Spleen (tissue), 11 donors: ENCODE data around the gene PRDM16. TPM values are rescaled to one million over a fixed set of nuclear protein-coding genes. Genes with fewer than 3 reads are reported as not detected.
A peak's percentile ranks its signal among the peaks of the same experiment; 100 is the strongest.

Source experiments
- DNase-seq: peaks from one replicate; pipeline ENCODE4 v3.0.0-alpha.2; 2020
- H3K27ac ChIP-seq, 8 donors: fragments of 200-600 bp; sonication (generic) in 7 of 8; 1 replicate in 4 of 8; 2 replicates in 4 of 8; pipeline versions ENCODE4 v1.5.0 to v1.8.0; 2016 to 2021; ENCODE audit warnings: inconsistent platforms in 4 of 8, mild to moderate bottlenecking in 4 of 8, moderate library complexity in 1 of 8
- H3K27me3 ChIP-seq, 7 donors: fragments of 200-600 bp; sonication (generic) in 6 of 7; replicated peaks in 1 of 7; 1 replicate in 4 of 7; 2 replicates in 3 of 7; pipeline versions ENCODE4 v1.5.0 to v1.8.0; 2016 to 2021; ENCODE audit warnings: inconsistent platforms in 3 of 7, mild to moderate bottlenecking in 1 of 7
- H3K36me3 ChIP-seq, 6 donors: fragments of 200-600 bp; sonication (generic) in 5 of 6; 1 replicate in 4 of 6; 2 replicates in 2 of 6; pipeline versions ENCODE4 v1.5.0 to v1.8.0; 2016 to 2021; ENCODE audit warnings: inconsistent platforms in 2 of 6
- H3K4me1 ChIP-seq, 6 donors: fragments of 200-600 bp; sonication (generic) in 5 of 6; 1 replicate in 3 of 6; 2 replicates in 3 of 6; pipeline versions ENCODE4 v1.5.0 to v1.8.0; 2016 to 2021; ENCODE audit warnings: inconsistent platforms in 3 of 6
- H3K4me3 ChIP-seq, 8 donors: fragments of 200-600 bp; sonication (generic) in 7 of 8; 1 replicate in 4 of 8; 2 replicates in 4 of 8; pipeline versions ENCODE4 v1.5.0 to v1.8.0; 2016 to 2021; ENCODE audit warnings: inconsistent platforms in 4 of 8, mild to moderate bottlenecking in 4 of 8, moderate library complexity in 2 of 8
- H3K9me3 ChIP-seq, 8 donors: fragments of 200-600 bp; sonication (generic) in 7 of 8; 1 replicate in 4 of 8; 2 replicates in 4 of 8; pipeline versions ENCODE4 v1.5.0 to v1.8.0; 2016 to 2021; ENCODE audit warnings: inconsistent platforms in 4 of 8
- POLR2A ChIP-seq, 3 donors: fragments of 450-650 bp; IDR thresholded peaks; one replicate each; pipeline ENCODE4 v1.5.1; 2017; ENCODE audit warnings: antibody characterized with exemption in 3 of 3, mild to moderate bottlenecking in 1 of 3
- POLR2AphosphoS5 ChIP-seq, 3 donors: sonication (generic); formaldehyde crosslinking; IDR thresholded peaks; one replicate each; pipeline ENCODE4 v1.5.1; 2017; ENCODE audit warnings: antibody characterized with exemption in 3 of 3
- WGBS, 5 donors: extraction: QIAGEN DNeasy Blood & Tissue Kit in 3 of 5; methylation state at CpG; one replicate each; pipeline versions ENCODE4 v1.1.5 to v1.1.7; 2013 to 2018; 5-methylcytosine and 5-hydroxymethylcytosine counted together
- intact Hi-C: fragments of 100-400 bp; cut with DNase I; formaldehyde crosslinking; loops from one replicate; pipeline ENCODE4 v1.15.0; 2023; ENCODE audit warnings: low total_unique reads
- polyA plus RNA-seq, 3 donors: library from polyadenylated mRNA; stranded (reverse); fragments of 200-250 nt; gene quantifications; one replicate each; pipeline ENCODE4 v1.2.1, GENCODE V29; 2013
- total RNA-seq, 7 donors: library from RNA; depleted of rRNA in 3 of 7; stranded (reverse); fragments of >200 nt in 3 of 7; fragmentation: NEBNext Ultra II Directional in 4 of 7; extraction: Animal tissue kit (Norgen Biotek cat#: 25700) in 4 of 7; gene quantifications; one replicate each; pipeline versions ENCODE4 v1.1.0 to v1.2.1, GENCODE V29; 2016 to 2021
- TF ChIP-seq, protein P1 (sequence below), 11 experiments: fragments of 200-600 bp in 7 of 11; fragments of 450-650 bp in 4 of 11; sonication (generic) in 4 of 11; IDR thresholded peaks in 8 of 11; conservative IDR thresholded peaks in 3 of 11; 1 replicate in 7 of 11; 2 replicates in 4 of 11; pipeline versions ENCODE4 v1.4.0 to v1.8.0; 2016 to 2021; ENCODE audit warnings: antibody characterized with exemption in 11 of 11, inconsistent platforms in 4 of 11, mild to moderate bottlenecking in 1 of 11
- donor health status: healthy with polysubstance abuse.
- donor health status: DM: no; HTN: no; CAD: no; lungs with moderate emphysema.
- donor health status: DM: no; HTN: no; CAD: no.
- donor health status: Bipolar disorder and iron deficiency.
- donor health status: healthy.
- donor health status: DM: no; HTN: no; CAD: no.
- donor health status: DM: yes; HTN: yes; CAD: no.

The PRDM16 gene
- total and polyA plus RNA-seq, 10 donors = 0.43 to 3.2 (median 1.4) TPM

- peaks cover 11 to 61% (median 35%) of the 10 kb centered on the region in 6 donors for H3K4me1 ChIP-seq
- intact Hi-C loops = no loop called here
- H3K4me3 ChIP-seq = no peak overlapping the region
- peaks cover 0 to 44% (median 25%) of the 10 kb centered on the region in 7 donors for H3K27me3 ChIP-seq
- H3K9me3 ChIP-seq = no peaks in the 10 kb centered on the region
- no peak for TF ChIP-seq POLR2AphosphoS5 (IDR thresholded peaks at IDR 0.05)
- TF ChIP-seq, protein P1, sequence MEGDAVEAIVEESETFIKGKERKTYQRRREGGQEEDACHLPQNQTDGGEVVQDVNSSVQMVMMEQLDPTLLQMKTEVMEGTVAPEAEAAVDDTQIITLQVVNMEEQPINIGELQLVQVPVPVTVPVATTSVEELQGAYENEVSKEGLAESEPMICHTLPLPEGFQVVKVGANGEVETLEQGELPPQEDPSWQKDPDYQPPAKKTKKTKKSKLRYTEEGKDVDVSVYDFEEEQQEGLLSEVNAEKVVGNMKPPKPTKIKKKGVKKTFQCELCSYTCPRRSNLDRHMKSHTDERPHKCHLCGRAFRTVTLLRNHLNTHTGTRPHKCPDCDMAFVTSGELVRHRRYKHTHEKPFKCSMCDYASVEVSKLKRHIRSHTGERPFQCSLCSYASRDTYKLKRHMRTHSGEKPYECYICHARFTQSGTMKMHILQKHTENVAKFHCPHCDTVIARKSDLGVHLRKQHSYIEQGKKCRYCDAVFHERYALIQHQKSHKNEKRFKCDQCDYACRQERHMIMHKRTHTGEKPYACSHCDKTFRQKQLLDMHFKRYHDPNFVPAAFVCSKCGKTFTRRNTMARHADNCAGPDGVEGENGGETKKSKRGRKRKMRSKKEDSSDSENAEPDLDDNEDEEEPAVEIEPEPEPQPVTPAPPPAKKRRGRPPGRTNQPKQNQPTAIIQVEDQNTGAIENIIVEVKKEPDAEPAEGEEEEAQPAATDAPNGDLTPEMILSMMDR (IDR thresholded peaks at IDR 0.05 in 8 of 11, conservative IDR thresholded peaks at IDR 0.05 in 3 of 11) = no peak
- WGBS, 5 donors = 79 to 96% (median 90%) methylated on average over 8 to 12 of the region's 12 CpGs
- no peak for DNase-seq
- no peaks in the 10 kb centered on the region for H3K36me3 ChIP-seq
- H3K27ac ChIP-seq = peak overlapping the region in 1 of 8 donors; percentile 63
These were observed 387.5 kb downstream of the PRDM16 start for GRCh38 chr1:3456449-3456963.

DNA sequence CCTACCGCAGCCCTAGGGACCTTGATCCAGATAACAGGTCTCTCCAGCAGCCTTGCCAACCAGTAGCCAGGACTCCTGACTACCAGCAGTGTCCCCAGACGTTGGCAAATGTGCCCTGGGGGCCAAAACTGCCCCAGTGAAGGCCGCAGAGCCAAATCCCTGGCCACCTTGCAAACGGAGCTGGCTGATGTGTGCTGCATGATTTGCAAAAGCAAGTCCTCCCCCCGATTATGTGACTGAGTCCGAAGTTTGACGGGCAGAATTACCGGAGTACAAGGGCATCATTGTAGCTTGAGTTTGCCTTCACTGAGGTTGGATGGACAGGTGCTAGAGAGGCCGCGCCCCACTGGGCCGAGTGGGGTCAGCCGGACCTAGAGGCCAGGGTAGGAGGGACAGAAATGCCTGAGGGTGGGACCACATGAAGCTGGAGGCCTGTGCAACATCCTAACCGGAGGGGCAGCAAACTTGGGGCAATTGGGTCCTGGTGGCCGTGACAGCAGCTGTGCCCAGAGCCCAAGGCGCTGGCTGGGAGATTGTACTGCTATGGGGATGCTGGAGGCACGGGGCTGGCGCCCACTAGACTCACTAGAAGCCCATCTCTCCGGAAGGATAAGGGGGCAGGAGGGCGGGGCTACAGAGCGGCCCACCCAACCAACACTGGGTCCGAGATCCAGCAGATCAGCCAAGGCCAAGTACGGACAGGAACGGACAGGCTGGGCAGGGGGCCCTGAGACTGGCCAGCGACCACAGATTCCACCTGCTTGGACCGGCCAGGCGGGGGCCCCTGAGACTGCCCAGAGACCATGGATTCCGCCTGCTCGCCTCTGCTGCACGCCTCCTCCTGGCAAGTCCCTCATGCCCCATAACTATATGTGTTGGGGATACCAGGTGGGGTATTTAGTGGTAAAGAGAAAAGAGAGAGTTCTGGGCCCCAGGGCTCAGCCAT, 388.2 kb downstream of the PRDM16 start:
- Histone ChIP-seq H3K4me3 (no peak overlapping the region), H3K27me3 (peaks cover 0 to 37% (median 21%) of the 10 kb centered on the region in 7 donors), H3K27ac (peak overlapping the region in 3 of 8 donors; percentile 1 to 63 (median 47)), H3K36me3 (no peaks in the 10 kb centered on the region), H3K9me3 (no peaks in the 10 kb centered on the region), H3K4me1 (peaks cover 11 to 61% (median 35%) of the 10 kb centered on the region in 6 donors)
- TF ChIP-seq, protein P1 (IDR thresholded peaks at IDR 0.05 in 8 of 11, conservative IDR thresholded peaks at IDR 0.05 in 3 of 11) = no peak
- no peak for TF ChIP-seq POLR2A (IDR thresholded peaks at IDR 0.05)
- no peak for TF ChIP-seq POLR2AphosphoS5 (IDR thresholded peaks at IDR 0.05)
- intact Hi-C loops = no loop called here
- no peak for DNase-seq
- 82 to 89% (median 86%) methylated on average over 27 to 29 of the region's 29 CpGs for WGBS, 5 donors

DNA sequence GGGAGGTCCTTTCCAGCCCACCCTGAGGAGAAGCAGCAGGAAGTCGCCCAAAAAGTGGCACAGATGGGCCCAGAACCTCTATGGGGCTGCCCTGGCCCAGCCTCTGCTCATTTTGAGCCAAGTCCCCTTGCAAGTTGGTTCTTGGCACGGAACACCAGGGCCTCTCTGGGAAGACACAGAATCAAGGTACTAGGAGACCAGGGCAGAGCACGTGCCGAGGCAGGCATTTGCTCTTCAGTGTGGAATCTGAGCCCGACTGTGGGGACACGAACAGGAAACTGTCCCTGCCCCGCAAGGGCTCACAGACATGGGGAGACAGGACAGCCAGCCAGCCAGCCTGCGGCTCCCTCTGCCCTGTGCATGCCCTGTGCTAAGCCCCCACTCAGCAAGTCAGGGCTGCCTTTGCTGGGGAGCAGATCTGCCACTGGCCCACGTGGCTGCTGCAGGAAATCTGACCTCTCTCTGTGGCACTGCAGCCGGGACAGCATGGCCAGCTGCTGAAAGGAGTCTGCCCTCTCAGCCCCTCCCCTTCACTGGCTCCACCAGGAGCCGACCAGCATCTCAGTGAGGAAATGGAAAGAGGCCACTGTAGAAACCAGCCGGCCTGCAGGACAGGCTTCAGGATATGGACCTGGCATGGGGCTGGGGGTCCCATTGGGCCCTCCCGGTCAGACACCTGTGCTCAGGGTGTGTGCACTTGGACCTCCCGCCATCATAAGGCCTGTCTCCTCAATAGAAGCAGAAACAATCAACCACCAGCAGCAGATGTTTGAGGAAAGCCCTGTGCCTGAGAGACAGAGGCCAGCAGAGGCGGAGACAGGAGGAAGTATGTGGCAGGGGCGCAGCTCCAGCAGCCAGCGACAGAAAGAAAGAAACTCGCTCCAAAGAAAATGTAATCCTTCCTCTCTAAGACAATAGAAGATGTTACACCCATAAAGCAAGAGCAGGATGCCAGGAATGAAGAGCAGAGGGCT, 389.2 kb downstream of the PRDM16 start:
- Histone ChIP-seq H3K36me3 (no peaks in the 10 kb centered on the region), H3K9me3 (no peaks in the 10 kb centered on the region), H3K4me3 (no peak overlapping the region), H3K27me3 (peaks cover 0 to 27% (median 11%) of the 10 kb centered on the region in 7 donors), H3K4me1 (peaks cover 8 to 56% (median 30%) of the 10 kb centered on the region in 6 donors), H3K27ac (peak overlapping the region in 3 of 8 donors; percentile 1 to 63 (median 47))
- 34 to 41% (median 38%) methylated on average over 13 to 18 of the region's 18 CpGs for WGBS, 5 donors
- no peak for TF ChIP-seq POLR2A (IDR thresholded peaks at IDR 0.05)
- TF ChIP-seq, protein P1 (IDR thresholded peaks at IDR 0.05 in 8 of 11, conservative IDR thresholded peaks at IDR 0.05 in 3 of 11) = no peak
- TF ChIP-seq POLR2AphosphoS5 (IDR thresholded peaks at IDR 0.05) = peak in 2 of 3 donors; percentile 30 to 42
- no peak for DNase-seq
- intact Hi-C loops = no loop called here
